K562 (cell line): ENCODE data around the gene TSPYL4. TPM values are rescaled to one million over a fixed set of nuclear protein-coding genes. Genes with fewer than 3 reads are reported as not detected.

Experiments used
- ATAC-seq: fragments of 200-7000 bp; cut with Tn5 transposase; 3 replicates; pipeline ENCODE4 v1.9.1; 2020; ENCODE audit warnings: moderate library complexity
- BruUV-seq: library from RNA; stranded (reverse); fragments of 400-500 nt; replicated peaks from 2 replicates; lab custom pipeline; 2021; lab: Mats Ljungman, UMichigan
- CTCF ChIA-PET: fragments of 300-600 bp; formaldehyde crosslinking; extraction: SDS; loops from one replicate; lab custom pipeline; 2021; ENCODE audit warnings: low intra/inter-chr PET ratio; lab: Yijun Ruan, JAX
- POLR2A ChIA-PET: fragments of 300-600, 350-650 bp; sonication (Branson Sonifier 250); formaldehyde crosslinking; extraction: SDS; loops from one replicate; lab custom pipeline; 2021; ENCODE audit warnings: antibody characterized with exemption, inconsistent platforms; lab: Yijun Ruan, JAX
- DNase-seq, 4 experiments: peaks; one replicate each; pipeline versions ENCODE4 v3.0.0 to v3.0.0-alpha.2; 2011 to 2018; ENCODE audit warnings: low spot score in 3 of 4, mixed read lengths in 3 of 4; ENCODE audit errors: extremely low read depth in 1 of 4
- FAIRE-seq: peaks from 2 replicates; lab custom pipeline; 2011; peaks lifted over from hg19 to GRCh38; lab: Jason Lieb, UNC
- H2AFZ ChIP-seq: 2 replicates; pipeline ENCODE4 v1.6.0; 2011; ENCODE audit warnings: low read depth, low read length, control low read depth, inconsistent platforms
- H3K27ac ChIP-seq: fragments of 200-600 bp; 3 replicates; pipeline ENCODE4 v1.8.0; 2011; ENCODE audit warnings: low read depth, mild to moderate bottlenecking, control low read depth, inconsistent platforms, low read length, moderate library complexity, mixed read lengths; ENCODE audit errors: extremely low read depth
- H3K27me3 ChIP-seq, 2 experiments: fragments of 300-600 bp in 1 of 2; 2 replicates in 1 of 2; 3 replicates in 1 of 2; pipeline versions ENCODE4 v1.6.0 to v1.8.0; 2011; ENCODE audit warnings: inconsistent platforms in 2 of 2, low read length in 2 of 2, mild to moderate bottlenecking in 1 of 2, mixed read lengths in 1 of 2, moderate library complexity in 1 of 2; ENCODE audit not compliant: control insufficient read depth in 2 of 2, insufficient read depth in 2 of 2
- H3K36me3 ChIP-seq: fragments of 300-600 bp; 3 replicates; pipeline ENCODE4 v1.8.0; 2011; ENCODE audit warnings: mild to moderate bottlenecking, low read length, inconsistent platforms; ENCODE audit not compliant: control insufficient read depth, insufficient read depth
- H3K4me1 ChIP-seq, 2 experiments: fragments of 200-600 bp in 1 of 2; replicated peaks in 1 of 2; 2 replicates in 1 of 2; 3 replicates in 1 of 2; pipeline versions ENCODE4 v1.5.1 to v1.8.0; 2011; ENCODE audit warnings: inconsistent platforms in 2 of 2, low read length in 2 of 2, mild to moderate bottlenecking in 1 of 2, mixed read lengths in 1 of 2, moderate library complexity in 1 of 2; ENCODE audit not compliant: control insufficient read depth in 2 of 2, insufficient read depth in 2 of 2
- H3K4me2 ChIP-seq: 2 replicates; pipeline ENCODE4 v1.6.1; 2011; ENCODE audit warnings: low read length, control low read depth, inconsistent platforms, mixed read lengths; ENCODE audit not compliant: insufficient read depth
- H3K4me3 ChIP-seq: fragments of 200-600 bp; sonication (generic), shearing (Covaris generic); 2 replicates; pipeline ENCODE4 v1.5.1; 2016; ENCODE audit warnings: control low read depth, inconsistent platforms
- H3K79me2 ChIP-seq: fragments of 200-600 bp; 3 replicates; pipeline ENCODE4 v1.8.0; 2011; ENCODE audit warnings: low read length, inconsistent platforms; ENCODE audit not compliant: control insufficient read depth, insufficient read depth
- H3K9ac ChIP-seq, 2 experiments: 2 replicates each; pipeline versions ENCODE4 v1.6.0 to v1.6.1; 2011; ENCODE audit warnings: low read depth in 2 of 2, low read length in 2 of 2, control low read depth in 1 of 2, inconsistent platforms in 1 of 2, mild to moderate bottlenecking in 1 of 2, mixed read lengths in 1 of 2; ENCODE audit not compliant: insufficient read depth in 1 of 2
- H3K9me1 ChIP-seq: one replicate; pipeline ENCODE4 v1.6.0; 2011; ENCODE audit warnings: inconsistent platforms, mild to moderate bottlenecking, low read length, moderate library complexity; ENCODE audit not compliant: control insufficient read depth, insufficient read depth
- H3K9me3 ChIP-seq: replicated peaks from 2 replicates; pipeline ENCODE4 v1.5.1; 2011; ENCODE audit warnings: low read depth, low read length, inconsistent platforms; ENCODE audit not compliant: control insufficient read depth, insufficient read depth
- H4K20me1 ChIP-seq: replicated peaks from 2 replicates; pipeline ENCODE4 v1.6.1; 2011; ENCODE audit warnings: low read length, inconsistent platforms, mixed read lengths; ENCODE audit not compliant: control insufficient read depth, insufficient read depth
- CREB5 ChIP-seq: fragments of 250-450 bp; sonication (Bioruptor Pico); IDR thresholded peaks from 2 replicates; pipeline ENCODE4 v1.5.0; 2020; ENCODE audit warnings: mild to moderate bottlenecking
- NONO ChIP-seq, 2 experiments: fragments of 200-400 bp in 1 of 2; fragments of 450-650 bp in 1 of 2; formaldehyde crosslinking in 1 of 2; IDR thresholded peaks; 2 replicates each; pipeline ENCODE4 v1.6.1; 2017; ENCODE audit warnings: low read depth in 2 of 2, mild to moderate bottlenecking in 2 of 2, moderate library complexity in 2 of 2, low read length in 1 of 2
- ZKSCAN3 ChIP-seq: fragments of 250-450 bp; sonication (Bioruptor Pico); IDR thresholded peaks from 2 replicates; pipeline ENCODE4 v1.4.0; 2020
- ZNF316 ChIP-seq: fragments of 450-650 bp; IDR thresholded peaks from 2 replicates; pipeline ENCODE4 v1.6.1; 2016
- ZNF436 ChIP-seq: fragments of 250-450, 450-650 bp; sonication (Bioruptor Pico); formaldehyde crosslinking; IDR thresholded peaks from 2 replicates; pipeline ENCODE4 v1.7.0; 2020; ENCODE audit warnings: mild to moderate bottlenecking
- WGBS: fragments of 100-300 bp; shearing (Covaris generic); methylation state at CpG from one replicate; pipeline ENCODE4 v1.1.6; 2016; ENCODE audit warnings: low coverage, mixed read lengths; ENCODE audit not compliant: insufficient coverage; ENCODE audit errors: missing lambda C conversion rate; 5-methylcytosine and 5-hydroxymethylcytosine counted together
- in situ Hi-C: fragments of 300-500 bp; cut with MboI; formaldehyde crosslinking; loops from 4 replicates; pipeline ENCODE4 v1.15.0; 2018; ENCODE audit warnings: inconsistent platforms, mixed read lengths
- intact Hi-C: fragments of 100-400 bp; cut with micrococcal nuclease; formaldehyde crosslinking; loops from 2 replicates; pipeline ENCODE4 v1.14.2; 2022
- polyA plus RNA-seq, 8 experiments: library from polyadenylated mRNA; depleted of rRNA in 4 of 8; stranded (reverse) in 5 of 8; unstranded in 3 of 8; fragments of >200 nt; fragmentation: Nextera tagmentation in 2 of 8; fragmentation: Illumina TruSeq in 1 of 8; extraction: Ambion mirVana in 2 of 8; extraction: Trizol in 1 of 8; gene quantifications; 2 replicates each; pipeline versions ENCODE4 v1.2.1 to v1.2.3, GENCODE V29; 2011 to 2014; ENCODE audit warnings: inconsistent platforms in 1 of 8, missing spikeins in 1 of 8
- total RNA-seq, 7 experiments: library from RNA; depleted of rRNA in 6 of 7; stranded (reverse); fragments of >200 nt in 6 of 7; fragmentation: Illumina TruSeq in 2 of 7; extraction: Trizol in 2 of 7; gene quantifications; 2 replicates each; pipeline versions ENCODE4 v1.2.1 to v1.2.3, GENCODE V29; 2011 to 2021; ENCODE audit warnings: low replicate concordance in 1 of 7

The TSPYL4 gene
- total and polyA plus RNA-seq, 9 of the 15 experiments (the other 6 are each of a cell fraction or from before 2014, with no cell fraction given): 0.69 to 18.0 (median 9.1) TPM

GRCh38 chr6:116258520-116258919, 4.6 kb upstream of the TSPYL4 start (continued):
- TF ChIP-seq CREB5: no peak

GRCh38 chr6:116256694-116257093, 2.8 kb upstream of the TSPYL4 start:
- Histone ChIP-seq H3K4me3 (no peak overlapping the region), H3K9me1 (no peaks in the 10 kb centered on the region), H2AFZ (no peak overlapping the region), H3K4me1 (peaks cover 6 to 8% of the 10 kb centered on the region in 2 experiments; a peak in 3 of 5 replicates), H3K9me3 (no peaks in the 10 kb centered on the region), H3K4me2 (no peak overlapping the region), H3K9ac (no peak overlapping the region), H3K27ac (no peak overlapping the region), H3K79me2 (peaks cover 32% of the 10 kb centered on the region), H4K20me1 (no peaks in the 10 kb centered on the region), H3K36me3 (no peaks in the 10 kb centered on the region; the same call in 2 of the 3 replicates), H3K27me3 (no peaks in the 10 kb centered on the region)
- intact Hi-C loops: no loop called here
- ATAC-seq: no peak
- POLR2A ChIA-PET: interaction anchor here (3.7 kb wide), 1 partner anchor 11 kb away, joined by 22 read pairs; no protein-coding TSS in a partner anchor
- BruUV-seq: no TSS peak
- in situ Hi-C loops: no loop called here
- TF ChIP-seq ZKSCAN3 (CRISPR knock-in tag) (no peak), NONO (IDR thresholded peaks at IDR 0.05; ENCODE audit: low read depth in 2 of 2, low read length in 1 of 2) (0 out of 4 replicates have a peak, but pooled peaks of 1 of the 2 experiments have one; percentile 7), ZNF316 (peak; percentile 72), ZNF436 (no peak)
- FAIRE-seq: no peak
- CTCF ChIA-PET: no interaction called here
- 47% methylated on average over 1 of the region's 1 CpG for WGBS
- no peak for DNase-seq
